HG03432 (cell line): ENCODE results near the gene SPINT1.
A peak's percentile ranks its signal among the peaks of the same experiment; 100 is the strongest.

Experiments
- ATAC-seq: cut with Tn5 transposase; IDR thresholded peaks from one replicate; pipeline ENCODE4 v1.9.1; 2021; ENCODE audit warnings: mild to moderate bottlenecking, moderate library complexity; ENCODE audit not compliant: unreplicated experiment

The SPINT1 gene, protein sequence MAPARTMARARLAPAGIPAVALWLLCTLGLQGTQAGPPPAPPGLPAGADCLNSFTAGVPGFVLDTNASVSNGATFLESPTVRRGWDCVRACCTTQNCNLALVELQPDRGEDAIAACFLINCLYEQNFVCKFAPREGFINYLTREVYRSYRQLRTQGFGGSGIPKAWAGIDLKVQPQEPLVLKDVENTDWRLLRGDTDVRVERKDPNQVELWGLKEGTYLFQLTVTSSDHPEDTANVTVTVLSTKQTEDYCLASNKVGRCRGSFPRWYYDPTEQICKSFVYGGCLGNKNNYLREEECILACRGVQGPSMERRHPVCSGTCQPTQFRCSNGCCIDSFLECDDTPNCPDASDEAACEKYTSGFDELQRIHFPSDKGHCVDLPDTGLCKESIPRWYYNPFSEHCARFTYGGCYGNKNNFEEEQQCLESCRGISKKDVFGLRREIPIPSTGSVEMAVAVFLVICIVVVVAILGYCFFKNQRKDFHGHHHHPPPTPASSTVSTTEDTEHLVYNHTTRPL

DNA sequence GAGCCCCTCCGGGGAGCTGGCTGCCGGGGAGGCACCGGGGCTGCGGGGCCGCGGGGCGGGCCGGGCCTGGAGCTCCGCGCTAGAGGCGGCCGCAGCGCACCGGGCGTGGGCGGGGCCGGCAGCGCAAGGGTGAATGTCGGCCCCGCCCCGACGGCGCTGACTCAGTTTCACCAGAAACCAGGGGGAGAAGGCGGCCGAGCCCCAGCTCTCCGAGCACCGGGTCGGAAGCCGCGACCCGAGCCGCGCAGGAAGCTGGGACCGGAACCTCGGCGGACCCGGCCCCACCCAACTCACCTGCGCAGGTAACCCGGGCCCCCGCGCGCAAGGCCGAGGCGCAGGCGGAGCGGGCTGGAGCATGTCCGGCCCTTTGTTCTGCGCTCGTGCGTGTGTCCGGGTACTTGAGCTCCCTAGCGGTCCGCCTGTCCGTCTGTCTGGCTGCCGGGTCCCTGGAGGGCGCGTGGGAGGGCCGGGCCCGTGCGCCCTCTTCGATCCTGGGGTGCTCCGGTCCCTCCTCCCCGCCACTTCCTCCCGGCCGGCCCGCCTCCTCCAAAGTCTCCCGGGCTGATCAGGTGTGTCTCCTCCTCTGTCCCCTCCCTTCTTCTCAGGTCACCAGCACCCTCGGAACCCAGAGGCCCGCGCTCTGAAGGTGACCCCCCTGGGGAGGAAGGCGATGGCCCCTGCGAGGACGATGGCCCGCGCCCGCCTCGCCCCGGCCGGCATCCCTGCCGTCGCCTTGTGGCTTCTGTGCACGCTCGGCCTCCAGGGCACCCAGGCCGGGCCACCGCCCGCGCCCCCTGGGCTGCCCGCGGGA, at the start of gene SPINT1:
Gene SPINT1 (plus strand): TSS at position 164 of the 811 bp plus-strand sequence. CDS start 507 bp downstream, at position 671.
- ATAC-seq, result no peak

DNA sequence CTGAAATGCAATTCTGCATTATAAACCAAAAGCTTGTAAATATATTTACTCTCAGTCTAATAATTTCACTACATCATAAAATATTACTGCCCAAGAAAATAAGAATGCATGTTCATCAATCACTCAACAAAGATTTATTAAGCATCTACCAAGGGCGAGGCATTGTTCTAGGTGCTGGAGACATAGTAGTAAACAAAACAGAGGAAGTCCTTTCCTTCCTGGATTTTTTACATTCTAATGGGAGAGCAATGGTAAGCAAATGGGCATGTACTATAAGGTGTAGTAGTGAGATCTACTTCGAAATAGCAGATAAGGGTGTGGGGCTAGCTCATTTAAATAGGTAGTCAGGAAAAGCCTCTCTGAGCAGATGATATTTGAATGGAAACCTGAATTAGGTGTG, 47.8 kb upstream of the SPINT1 start:
- ATAC-seq, result no peak

DNA sequence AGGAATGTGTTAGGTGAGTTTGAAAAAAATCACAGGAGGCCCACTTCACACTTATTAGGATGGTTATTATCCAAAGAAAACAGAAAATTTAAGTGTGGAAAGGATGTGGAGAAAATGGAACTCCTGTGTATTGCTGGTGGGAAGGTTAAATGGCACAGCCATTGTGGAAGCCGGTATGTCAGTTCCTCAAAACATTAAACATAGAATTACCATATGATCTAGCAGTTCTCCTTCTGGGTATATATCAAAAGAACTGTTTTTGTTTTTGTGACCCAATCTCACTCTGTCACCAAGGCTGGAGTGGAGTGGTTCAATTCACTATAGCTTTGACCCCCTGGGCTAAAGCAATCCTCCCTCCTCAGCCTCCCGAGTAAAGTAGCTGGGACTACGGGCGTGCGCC, 47.3 kb upstream of the SPINT1 start:
- no peak for ATAC-seq

- no peak for ATAC-seq
These were observed 44.3 kb upstream of the SPINT1 start for GRCh38 chr15:40799523-40799922.

GRCh38 chr15:40803076-40803475, 40.8 kb upstream of the SPINT1 start:
- no peak for ATAC-seq

GRCh38 chr15:40803688-40804087, 40.2 kb upstream of the SPINT1 start:
- ATAC-seq, result no peak

DNA sequence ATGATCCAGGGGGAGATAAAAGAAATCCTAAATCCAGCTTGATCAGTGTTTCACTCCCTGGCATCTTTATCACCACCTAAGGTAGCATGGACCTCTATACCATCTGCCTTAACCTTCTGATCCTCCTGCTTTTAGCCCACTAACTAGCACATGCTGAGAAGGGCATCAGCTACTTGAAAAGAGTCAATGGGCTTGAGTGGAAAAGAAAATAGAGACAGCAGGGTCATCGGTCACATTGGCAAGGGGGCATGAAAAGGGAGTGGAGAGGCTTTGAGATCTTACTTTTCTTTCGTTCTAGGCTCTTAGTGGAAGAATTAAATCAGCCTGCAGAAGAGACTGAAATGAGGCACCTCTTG, 37.2 kb upstream of the SPINT1 start:
- no peak for ATAC-seq

DNA sequence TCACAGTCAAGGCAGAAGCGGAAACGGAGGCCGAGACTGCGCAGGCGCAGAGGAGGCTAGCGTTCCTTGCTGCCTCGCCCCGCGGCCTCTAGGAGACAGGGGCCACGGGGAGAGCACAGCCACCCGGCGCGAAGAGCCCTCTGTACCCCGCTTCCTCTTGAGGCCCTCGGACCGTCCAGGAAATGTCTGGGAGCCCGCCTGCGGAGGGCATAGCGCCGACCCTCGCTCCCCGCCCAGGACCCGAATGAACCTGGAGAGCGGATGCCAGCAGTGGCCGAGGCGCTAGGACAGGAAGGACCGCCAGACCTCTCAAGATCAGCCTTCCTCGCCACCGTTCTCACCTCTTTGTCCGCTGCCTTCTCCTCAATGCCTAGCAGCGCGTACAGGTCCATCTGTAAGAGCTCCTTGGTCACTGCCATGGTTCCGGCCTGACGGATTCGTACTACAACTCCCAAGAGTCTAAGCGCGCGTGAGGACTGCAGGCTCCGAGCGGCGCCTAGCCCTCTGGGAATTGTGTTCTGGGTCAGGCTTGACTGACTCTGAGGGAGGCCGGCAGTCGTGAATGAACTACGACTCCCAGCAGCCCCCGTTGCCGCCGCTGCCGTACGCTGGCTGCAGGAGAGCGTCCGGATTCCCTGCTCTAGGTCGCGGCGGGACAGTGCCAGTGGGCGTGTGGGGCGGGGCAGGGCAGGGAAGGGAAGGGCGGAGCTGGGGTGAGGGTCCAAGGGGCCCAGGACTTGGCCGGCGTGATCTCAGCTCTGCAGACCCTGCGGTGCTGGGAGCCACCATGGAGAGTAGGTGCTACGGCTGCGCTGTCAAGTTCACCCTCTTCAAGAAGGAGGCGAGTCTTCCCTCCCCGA, 36.6 kb upstream of the SPINT1 start, which contains the start of the genes DNAJC17 and ZFYVE19:
Gene DNAJC17 (minus strand): TSS at position 446 of the 860 bp plus-strand sequence. CDS start 27 bp downstream, at position 419.
Gene ZFYVE19 (plus strand): TSS at position 62 of the 860 bp plus-strand sequence. CDS start 501 bp downstream, at position 563.
- peak; percentile 93 for ATAC-seq

- ATAC-seq, result no peak
These were observed 35.9 kb upstream of the SPINT1 start for GRCh38 chr15:40807888-40808461.

- ATAC-seq, result no peak
These were observed 34.9 kb upstream of the SPINT1 start for GRCh38 chr15:40808861-40809450.

- no peak for ATAC-seq
These were observed 31.0 kb upstream of the SPINT1 start for GRCh38 chr15:40812721-40813425.

GRCh38 chr15:40815042-40815698, 28.7 kb upstream of the SPINT1 start:
- no peak for ATAC-seq

- no peak for ATAC-seq
These were observed 24.8 kb upstream of the SPINT1 start for GRCh38 chr15:40819048-40819447.

DNA sequence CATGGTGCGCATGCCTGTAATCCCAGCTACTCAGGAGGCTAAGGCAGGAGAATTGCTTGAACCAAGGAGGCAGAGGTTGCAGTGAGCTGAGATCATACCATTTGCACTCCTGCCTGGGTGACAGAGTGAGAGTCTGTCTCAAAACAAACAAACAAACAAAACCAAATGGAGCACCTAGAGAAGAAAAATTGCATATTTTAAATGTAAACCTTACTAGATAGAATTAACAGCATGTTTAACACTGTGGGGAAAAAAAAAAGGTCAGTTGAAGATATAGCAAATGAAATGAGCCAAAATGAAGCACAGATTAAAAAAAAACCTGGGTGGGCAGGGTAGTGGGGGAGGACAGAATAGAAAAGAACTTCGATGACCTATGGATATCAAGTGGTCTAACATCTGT, 22.7 kb upstream of the SPINT1 start:
- ATAC-seq, result no peak

- no peak for ATAC-seq
These were observed 20.1 kb upstream of the SPINT1 start for GRCh38 chr15:40823572-40824343.

- ATAC-seq, result no peak
These were observed 18.0 kb upstream of the SPINT1 start for GRCh38 chr15:40825661-40826422.

DNA sequence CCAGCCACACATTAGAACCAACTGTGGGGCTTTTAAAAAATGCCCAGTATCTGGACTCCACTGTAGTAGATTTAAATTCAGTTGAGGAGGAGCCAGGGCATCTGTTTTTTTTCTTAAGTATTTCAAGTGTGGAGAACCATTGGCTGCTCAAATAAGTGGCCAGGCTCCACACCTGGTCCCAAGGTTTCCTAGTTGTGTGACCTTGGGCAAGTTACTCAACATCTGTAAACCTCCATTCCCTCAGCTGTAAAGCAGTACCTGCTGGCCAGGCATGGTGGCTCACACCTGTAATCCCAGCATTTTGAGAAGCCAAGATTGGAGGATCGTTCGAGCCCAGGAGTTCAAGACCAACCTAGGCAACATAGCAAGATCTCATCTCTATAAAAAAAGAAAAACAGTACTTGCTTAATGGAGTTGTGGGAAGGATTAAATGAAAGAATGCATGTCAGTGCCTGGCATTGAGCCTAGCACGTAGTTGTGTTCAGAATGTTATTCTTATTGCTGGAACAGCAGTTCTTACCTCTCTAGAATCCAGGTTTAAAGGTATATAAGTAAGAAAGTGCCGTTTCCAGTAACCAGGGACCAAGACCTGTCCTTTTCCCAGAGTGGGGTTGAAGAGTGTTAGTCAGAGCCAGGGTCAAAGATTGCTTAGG, 17.3 kb upstream of the SPINT1 start:
- ATAC-seq, result no peak
